HG03025 (cell line): ENCODE results near the gene SCN1B.
"Not testable (repeated sequence)": the region's sequence is repeated elsewhere in the genome, so short reads cannot be mapped to it uniquely, and the experiment has no call there.

Source experiments
- ATAC-seq: cut with Tn5 transposase; IDR thresholded peaks from one replicate; pipeline ENCODE4 v1.9.1; 2021; ENCODE audit warnings: mild to moderate bottlenecking, moderate library complexity; ENCODE audit not compliant: unreplicated experiment, low FRiP score

Gene SCN1B

DNA sequence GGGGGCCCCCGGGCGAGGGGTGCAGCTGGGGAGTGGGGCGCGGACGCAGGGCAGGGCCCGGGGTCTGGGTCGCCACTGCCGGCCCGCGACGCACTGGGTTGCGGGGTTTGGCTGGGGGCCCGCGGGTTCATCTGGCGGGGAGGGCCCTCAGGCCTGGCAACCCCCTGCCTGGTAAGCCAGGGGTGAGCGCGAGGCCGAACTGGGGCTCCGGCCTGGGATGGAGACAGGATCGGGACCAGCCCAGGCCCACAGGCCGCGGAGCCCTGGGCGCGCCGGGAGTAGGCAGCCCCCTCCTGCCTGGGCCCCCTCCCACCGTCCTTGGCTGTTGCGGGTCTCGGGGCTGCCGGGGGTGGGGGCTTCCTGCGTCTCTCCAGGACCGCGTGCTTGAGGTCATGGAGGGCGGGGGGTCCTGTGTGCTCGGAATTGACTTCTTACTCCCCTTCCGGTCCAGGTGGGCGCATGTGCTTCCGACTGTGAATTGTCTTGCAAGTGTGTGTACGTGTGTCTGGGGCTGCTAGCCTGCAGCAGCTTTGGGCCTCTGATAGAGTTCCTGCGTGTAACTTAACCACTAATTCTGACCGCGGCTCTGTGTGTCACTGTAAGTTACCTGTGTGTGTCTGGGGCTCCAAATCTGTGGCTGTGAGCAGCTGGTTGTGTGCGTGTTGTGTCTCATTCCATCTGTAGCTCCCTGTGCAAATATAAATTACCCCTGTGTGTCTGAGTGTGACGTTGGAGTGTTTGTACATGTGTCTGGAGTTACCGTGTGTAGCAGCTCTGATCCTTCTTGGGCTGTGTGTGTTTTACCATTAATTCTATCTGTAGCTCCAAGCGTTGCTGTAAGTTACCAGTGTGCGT lies 29.4 kb upstream of the SCN1B start:
- no peak for ATAC-seq

DNA sequence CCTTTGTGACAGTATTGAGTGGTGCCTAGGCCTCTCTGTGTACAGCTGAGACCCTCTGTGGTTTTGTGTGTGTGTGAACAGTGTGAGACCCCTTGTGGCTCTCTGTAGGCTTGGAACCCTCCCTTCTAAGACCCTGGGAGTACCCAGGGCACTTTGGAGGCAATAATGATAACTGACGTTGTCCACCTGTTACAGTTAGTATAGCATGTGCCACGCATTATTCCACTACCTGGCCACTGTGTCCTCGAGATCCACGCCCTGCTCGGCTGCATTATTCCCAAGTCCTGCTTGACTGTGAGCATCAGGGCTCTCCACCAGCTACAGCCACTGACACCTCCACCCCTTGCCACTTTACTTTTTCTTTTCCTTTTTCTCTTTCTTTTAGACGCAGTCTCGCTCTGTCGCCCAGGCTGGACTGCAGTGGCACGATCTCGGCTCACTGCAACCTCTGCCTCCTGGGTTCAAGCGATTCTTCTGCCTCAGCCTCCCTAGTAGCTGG lies 28.2 kb upstream of the SCN1B start:
- no peak for ATAC-seq

DNA sequence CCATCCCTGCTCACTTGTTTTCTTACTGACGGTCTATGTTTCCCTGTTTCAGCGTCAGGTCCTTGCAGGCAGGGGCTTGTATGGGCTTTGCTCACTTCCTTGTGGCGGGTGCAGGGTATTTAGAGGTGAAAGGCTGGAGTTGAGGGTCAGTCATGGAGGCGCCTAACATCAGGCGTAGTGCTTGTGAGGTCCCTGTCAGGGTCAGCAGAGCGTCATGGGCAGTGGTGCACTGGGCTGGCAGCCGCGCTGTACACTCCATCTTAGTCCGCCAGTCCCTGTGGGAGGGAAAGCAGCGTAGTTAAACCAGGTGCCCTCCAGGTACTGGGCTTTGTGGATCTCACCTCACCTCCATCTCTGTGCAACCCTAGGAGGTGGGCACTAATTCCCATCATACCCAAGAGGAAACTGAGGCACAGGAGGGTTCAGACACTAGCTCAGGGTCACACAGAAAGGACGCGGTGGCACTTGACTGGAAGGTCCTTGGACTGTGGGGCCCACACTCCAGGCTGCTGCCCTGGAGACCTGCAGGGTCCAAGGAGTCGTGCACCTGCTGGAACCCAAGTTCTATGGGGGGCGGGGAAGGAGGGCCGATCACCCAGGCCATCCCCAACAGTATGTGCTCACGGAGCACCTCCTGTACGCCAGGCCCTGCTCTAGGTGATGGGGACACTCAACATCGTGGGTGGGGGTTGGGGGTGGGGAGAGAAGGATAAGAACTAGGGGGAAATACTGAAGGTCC lies 25.6 kb upstream of the SCN1B start:
- no peak for ATAC-seq

- ATAC-seq, result no peak
These were observed 24.9 kb upstream of the SCN1B start for GRCh38 chr19:35005256-35005977.

DNA sequence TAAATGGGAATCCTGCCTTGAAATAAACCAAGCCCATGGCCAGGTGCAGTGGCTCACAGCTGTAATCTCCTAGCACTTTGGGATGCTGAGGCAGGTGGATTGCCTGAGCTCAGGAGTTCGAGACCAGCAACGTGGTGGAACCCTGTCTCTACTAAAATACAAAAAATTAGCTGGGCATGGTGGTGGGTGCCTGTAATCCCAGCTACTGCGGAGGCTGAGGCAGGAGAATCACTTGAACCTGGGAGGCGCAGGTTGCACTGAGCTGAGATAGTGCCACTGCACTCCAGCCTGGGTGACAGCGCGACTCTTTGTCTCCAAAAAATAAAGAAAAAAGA lies 24.3 kb upstream of the SCN1B start:
- ATAC-seq, result not testable (repeated sequence)

DNA sequence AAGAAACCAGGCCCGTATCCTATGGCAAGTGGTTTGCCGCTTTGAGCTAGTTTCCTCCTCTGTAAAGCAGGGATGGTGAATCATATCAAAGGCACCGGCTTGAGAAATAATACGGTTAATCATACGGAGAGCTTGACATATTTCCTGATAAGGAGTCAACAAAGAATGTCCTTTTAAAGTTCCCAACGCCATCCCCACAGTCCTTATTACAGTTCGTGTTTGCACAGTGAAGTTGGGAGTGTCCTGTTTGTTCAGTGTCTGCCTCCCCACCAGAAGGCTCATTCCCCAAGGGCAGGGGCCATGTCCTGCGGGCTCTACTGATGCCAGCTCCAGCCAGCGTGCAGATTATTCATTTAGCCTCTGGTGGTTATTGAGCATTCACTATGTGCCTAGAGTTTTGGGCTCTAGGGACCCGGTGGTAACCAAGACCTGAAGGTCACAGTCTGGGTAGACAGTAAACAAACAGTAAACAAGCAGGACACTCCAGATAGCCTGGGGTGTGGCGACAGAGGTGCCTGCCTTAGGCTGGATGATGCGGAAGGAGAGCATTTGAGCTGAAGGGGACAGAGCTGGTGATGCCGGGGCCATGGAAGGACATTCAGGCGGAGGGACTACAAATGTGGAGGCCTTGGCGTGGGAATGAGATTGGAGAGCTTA lies 23.8 kb upstream of the SCN1B start:
- no peak for ATAC-seq

DNA sequence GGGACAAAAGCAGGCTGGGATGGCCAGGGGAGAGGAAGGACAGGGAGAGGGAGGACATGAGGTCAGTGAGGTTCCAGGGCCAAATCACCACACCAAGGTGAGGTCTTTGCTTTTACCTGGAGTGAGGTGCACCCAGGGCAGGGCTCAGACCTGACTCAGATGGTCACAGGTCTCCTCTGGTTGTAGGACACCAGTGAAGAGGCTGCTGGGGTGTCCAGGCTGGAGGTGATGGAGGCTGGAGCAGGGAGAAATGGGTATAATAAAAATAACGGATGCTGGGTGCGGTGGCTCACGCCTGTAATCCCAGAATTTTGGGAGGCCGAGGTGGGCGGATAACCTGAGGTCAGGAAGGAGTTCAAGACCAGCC lies 23.3 kb upstream of the SCN1B start:
- ATAC-seq, result no peak

- ATAC-seq, result not testable (repeated sequence)
These were observed 22.8 kb upstream of the SCN1B start for GRCh38 chr19:35007427-35007826.

GRCh38 chr19:35008891-35009341 lies 21.4 kb upstream of the SCN1B start:
- no peak for ATAC-seq

- no peak for ATAC-seq
These were observed 20.6 kb upstream of the SCN1B start for GRCh38 chr19:35009424-35010415.

DNA sequence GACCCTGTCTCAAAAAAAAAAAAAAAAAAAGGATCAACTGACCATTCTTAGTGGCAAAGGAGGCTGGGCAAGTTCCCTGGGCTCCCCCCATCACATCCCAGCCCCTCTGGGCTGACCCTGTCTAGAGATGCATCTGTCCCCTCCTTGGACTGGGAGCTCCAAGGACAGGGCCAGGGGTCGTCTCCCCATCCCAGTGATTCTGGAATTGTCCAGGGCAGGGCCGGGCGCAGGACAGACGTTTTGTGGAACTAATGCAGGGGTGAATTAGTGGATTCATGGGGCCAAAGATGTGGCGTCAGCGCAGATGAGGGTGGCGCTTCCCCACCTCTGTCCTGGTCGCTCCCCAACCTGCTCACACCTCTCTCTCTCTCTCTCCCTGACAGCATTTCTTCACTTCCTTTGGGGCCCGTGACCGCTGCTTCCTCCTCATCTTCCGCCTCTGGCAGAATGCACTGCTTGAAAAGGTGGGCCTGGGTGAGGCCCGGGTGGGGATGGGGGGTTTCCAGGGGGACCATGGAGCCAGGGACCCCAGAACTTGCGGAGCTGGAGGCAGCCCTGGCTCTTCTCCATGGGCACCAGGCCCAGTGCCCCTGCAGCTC lies 19.1 kb upstream of the SCN1B start:
- ATAC-seq, result no peak

GRCh38 chr19:35011737-35012682 lies 18.3 kb upstream of the SCN1B start:
- ATAC-seq, result no peak

- ATAC-seq, result no peak
These were observed 17.0 kb upstream of the SCN1B start for GRCh38 chr19:35013041-35013819.

GRCh38 chr19:35013820-35014754 lies 16.2 kb upstream of the SCN1B start:
- ATAC-seq, result no peak

- ATAC-seq, result not testable (repeated sequence)
These were observed 15.5 kb upstream of the SCN1B start for GRCh38 chr19:35014774-35015173.
